ENCODE data around the gene LRP8. TPM values are rescaled to one million over a fixed set of nuclear protein-coding genes. Genes with fewer than 3 reads are reported as not detected.

LRP8 gene
- total RNA-seq, 1 donor from 2014 or later: 4.4 TPM

DNA sequence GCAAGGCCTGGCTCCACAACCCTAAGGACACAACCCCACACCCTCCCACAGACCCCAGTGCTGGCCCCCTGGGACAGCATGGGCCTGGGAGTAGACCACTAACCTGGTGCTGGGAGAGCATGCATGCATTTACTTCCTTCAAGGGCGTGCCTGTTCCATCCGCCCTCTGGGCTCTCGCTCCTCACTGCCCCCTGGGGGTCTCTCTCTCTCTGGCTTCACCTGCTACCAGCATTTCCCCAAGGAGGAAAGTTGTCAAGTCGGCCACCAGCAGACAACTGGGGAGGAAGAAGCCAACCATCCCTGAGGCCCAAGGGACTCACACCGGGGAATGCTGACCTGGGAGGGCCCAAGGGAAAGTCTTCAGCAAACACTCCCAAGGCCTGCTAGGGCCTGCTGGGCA is 6.5 kb downstream of the LRP8 start:
- peak; percentile 40 for DNase-seq (ENCODE audit: low spot score, unreplicated experiment)
- H3K4me1 Mint-ChIP-seq (ENCODE audit: low read depth): peaks cover 3% of the 10 kb centered on the region
- H3K9me3 Mint-ChIP-seq (ENCODE audit: low read depth): no peaks in the 10 kb centered on the region
- peaks cover 34% of the 10 kb centered on the region for H3K27me3 Mint-ChIP-seq
- no peak overlapping the region for H3K27ac Mint-ChIP-seq
- H3K4me3 Mint-ChIP-seq (ENCODE audit: low read depth): no peak overlapping the region
- TF ChIP-seq, protein P1, sequence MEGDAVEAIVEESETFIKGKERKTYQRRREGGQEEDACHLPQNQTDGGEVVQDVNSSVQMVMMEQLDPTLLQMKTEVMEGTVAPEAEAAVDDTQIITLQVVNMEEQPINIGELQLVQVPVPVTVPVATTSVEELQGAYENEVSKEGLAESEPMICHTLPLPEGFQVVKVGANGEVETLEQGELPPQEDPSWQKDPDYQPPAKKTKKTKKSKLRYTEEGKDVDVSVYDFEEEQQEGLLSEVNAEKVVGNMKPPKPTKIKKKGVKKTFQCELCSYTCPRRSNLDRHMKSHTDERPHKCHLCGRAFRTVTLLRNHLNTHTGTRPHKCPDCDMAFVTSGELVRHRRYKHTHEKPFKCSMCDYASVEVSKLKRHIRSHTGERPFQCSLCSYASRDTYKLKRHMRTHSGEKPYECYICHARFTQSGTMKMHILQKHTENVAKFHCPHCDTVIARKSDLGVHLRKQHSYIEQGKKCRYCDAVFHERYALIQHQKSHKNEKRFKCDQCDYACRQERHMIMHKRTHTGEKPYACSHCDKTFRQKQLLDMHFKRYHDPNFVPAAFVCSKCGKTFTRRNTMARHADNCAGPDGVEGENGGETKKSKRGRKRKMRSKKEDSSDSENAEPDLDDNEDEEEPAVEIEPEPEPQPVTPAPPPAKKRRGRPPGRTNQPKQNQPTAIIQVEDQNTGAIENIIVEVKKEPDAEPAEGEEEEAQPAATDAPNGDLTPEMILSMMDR (IDR thresholded peaks at IDR 0.05; ENCODE audit: unreplicated experiment): peak; percentile 59
- H3K36me3 Mint-ChIP-seq (ENCODE audit: insufficient read depth): no peaks in the 10 kb centered on the region

DNA sequence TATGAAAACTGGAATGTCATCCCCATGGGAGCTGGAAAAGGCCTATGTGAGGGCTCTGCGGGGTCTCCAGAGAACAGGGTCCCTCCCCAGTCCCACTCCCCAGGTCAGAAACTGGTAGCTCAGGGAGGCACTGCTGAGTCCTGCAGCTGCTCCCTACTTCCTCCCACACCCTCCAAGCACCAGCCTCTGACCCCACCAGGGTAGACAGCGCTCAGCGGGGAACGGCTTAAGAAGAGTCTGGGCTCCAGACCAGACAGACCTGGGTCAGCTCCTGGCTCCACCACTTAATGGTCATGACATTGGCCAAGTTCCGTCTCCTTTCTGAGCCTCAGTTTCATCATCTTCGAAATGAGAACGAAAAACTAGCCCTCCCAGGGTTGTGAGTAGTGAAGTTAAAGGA is 7.2 kb downstream of the LRP8 start:
- Mint-ChIP-seq H3K4me3 (ENCODE audit: low read depth) (no peak overlapping the region), H3K36me3 (ENCODE audit: insufficient read depth) (no peaks in the 10 kb centered on the region), H3K27ac (no peak overlapping the region), H3K4me1 (ENCODE audit: low read depth) (no peaks in the 10 kb centered on the region), H3K27me3 (peaks cover 27% of the 10 kb centered on the region), H3K9me3 (ENCODE audit: low read depth) (no peaks in the 10 kb centered on the region)
- TF ChIP-seq, protein P1 (IDR thresholded peaks at IDR 0.05; ENCODE audit: unreplicated experiment): no peak
- no peak for DNase-seq (ENCODE audit: low spot score, unreplicated experiment)

DNA sequence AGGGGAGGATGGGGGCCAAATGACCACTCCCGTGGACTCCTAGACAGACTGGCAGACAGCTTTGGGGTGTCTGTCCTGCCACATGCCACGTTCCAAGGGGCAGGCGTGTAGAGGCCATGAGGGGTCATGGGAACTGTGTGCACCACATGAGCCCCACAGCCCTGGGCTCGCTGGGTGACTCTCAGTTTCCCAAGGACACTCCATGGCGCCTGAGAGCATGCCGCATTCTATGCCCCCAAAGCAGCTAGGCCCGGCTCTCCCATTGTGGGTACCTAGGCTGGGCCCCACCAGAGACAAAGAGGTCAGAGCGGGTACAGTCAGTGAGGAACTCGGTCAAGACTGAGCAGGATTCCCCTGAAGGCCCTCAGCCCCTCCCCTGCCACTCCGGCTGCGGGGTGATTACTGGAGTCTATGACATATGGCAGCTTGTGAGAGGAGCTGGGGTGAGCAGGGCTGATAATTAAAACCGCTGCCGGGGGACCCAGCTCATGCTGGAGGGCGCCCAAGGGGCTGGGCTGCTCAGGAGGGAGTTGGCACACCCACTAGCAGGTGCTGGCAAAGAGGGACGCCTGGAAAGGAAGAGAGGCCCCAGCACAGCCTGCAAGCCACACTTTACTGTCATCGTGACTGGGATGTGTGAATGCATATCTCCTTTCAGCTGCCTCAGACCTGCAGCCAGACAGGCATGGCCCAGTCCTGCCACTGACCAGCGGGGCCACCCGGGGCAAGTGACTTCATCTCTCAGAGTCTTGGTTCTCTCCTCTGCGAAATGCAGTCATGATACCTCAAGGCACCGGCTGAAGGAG is 8.4 kb downstream of the LRP8 start:
- no peak for DNase-seq (ENCODE audit: low spot score, unreplicated experiment)
- no peaks in the 10 kb centered on the region for H3K4me1 Mint-ChIP-seq (ENCODE audit: low read depth)
- H3K27ac Mint-ChIP-seq: no peak overlapping the region
- no peak overlapping the region for H3K4me3 Mint-ChIP-seq (ENCODE audit: low read depth)
- peaks cover 16% of the 10 kb centered on the region for H3K27me3 Mint-ChIP-seq
- no peaks in the 10 kb centered on the region for H3K36me3 Mint-ChIP-seq (ENCODE audit: insufficient read depth)
- H3K9me3 Mint-ChIP-seq (ENCODE audit: low read depth): no peaks in the 10 kb centered on the region
- TF ChIP-seq, protein P1 (IDR thresholded peaks at IDR 0.05; ENCODE audit: unreplicated experiment): no peak

DNA sequence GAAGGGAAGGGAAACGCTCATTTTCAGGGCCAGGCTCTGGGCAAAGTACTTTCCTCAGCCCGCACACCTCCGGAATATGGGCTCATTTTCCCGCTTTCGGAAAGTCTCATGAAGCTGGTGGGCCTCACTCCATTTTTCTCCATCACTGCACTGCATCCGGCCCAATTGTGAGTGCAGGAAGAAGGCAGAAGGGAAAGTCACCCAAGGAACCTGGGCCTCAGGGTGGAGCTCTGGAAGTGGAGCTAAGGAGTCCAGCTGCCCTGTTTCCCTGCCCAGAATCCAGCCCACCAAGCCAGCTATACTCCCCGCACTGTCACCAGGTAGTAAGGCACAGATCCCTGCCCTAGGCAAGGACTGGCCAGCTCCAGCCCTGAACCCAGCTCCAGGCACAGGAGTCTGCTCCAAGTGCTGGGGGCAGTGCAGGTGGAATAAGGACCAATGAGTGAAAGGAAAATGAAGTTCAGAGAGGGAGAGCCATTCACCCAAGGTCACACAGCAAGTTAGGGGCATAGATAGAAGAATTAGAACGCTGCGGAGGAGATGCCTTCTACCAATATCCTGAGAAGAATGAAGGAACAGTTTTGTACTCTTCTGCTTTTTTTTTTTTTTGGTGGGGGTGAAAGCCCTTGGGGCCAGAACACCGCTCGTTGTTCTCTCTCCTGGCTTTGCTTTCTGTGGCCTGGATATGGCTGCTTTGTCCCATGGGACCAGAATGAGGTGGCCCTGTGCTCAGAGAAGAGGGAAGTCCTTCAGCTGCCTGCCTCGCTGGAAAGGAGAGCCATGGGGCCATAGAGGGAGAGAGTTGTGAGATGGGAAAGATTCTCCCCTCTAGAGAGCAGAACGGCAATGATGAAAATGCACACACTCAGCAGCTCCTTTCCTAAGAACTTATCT is 10.0 kb downstream of the LRP8 start:
- H3K9me3 Mint-ChIP-seq (ENCODE audit: low read depth): no peaks in the 10 kb centered on the region
- TF ChIP-seq, protein P1 (IDR thresholded peaks at IDR 0.05; ENCODE audit: unreplicated experiment): no peak
- H3K27ac Mint-ChIP-seq: peak overlapping the region; percentile 20
- no peaks in the 10 kb centered on the region for H3K36me3 Mint-ChIP-seq (ENCODE audit: insufficient read depth)
- peaks cover 9% of the 10 kb centered on the region for H3K27me3 Mint-ChIP-seq
- no peak overlapping the region for H3K4me3 Mint-ChIP-seq (ENCODE audit: low read depth)
- no peak for DNase-seq (ENCODE audit: low spot score, unreplicated experiment)
- no peaks in the 10 kb centered on the region for H3K4me1 Mint-ChIP-seq (ENCODE audit: low read depth)

DNA sequence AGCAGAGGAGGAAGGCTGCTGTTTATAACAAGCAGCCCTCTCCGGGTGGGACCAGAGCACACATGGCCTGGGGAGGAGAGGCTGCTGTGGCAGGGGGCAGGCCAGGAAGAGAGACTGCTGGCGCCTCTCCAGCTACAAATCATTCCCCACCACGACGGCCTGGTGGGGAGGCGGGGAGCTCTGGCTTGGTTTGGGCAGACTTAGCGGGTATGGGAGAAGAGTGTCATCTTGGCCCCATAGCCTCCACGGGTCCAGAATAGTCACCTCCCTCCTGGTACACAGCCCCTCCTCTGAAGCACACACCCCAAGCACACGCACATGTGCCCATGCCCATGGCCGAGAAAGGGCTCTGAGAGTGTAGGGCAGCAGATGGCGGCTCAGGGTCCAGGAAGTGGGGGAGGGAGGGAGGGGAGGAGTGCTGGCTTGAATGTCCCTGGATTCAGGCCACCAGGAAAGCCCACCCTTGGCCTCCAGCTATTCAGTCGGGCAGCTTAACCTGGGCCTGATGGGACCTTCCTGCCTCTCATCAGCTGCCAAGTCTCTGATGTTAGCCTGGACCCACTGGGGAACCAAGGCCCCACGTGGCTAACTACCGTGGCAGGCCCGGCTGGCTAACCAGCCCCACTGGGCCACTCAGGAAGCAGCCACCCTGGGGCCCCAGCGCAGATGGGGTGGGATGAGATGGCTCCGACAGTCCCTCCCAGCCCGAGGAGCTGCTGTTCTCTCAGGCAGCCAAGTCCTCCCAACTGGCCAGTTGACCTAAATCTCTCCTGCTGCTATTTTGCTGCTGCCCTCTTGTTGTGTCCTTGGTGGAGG is 10.9 kb downstream of the LRP8 start:
- TF ChIP-seq, protein P1 (IDR thresholded peaks at IDR 0.05; ENCODE audit: unreplicated experiment): no peak
- Mint-ChIP-seq H3K27ac (peak overlapping the region; percentile 20), H3K4me1 (ENCODE audit: low read depth) (no peaks in the 10 kb centered on the region), H3K4me3 (ENCODE audit: low read depth) (no peak overlapping the region), H3K9me3 (ENCODE audit: low read depth) (no peaks in the 10 kb centered on the region), H3K36me3 (ENCODE audit: insufficient read depth) (no peaks in the 10 kb centered on the region), H3K27me3 (no peaks in the 10 kb centered on the region)
- DNase-seq (ENCODE audit: low spot score, unreplicated experiment): no peak
